SK-N-MC (cell line): ENCODE data around the gene PDZRN4.

ENCODE experiments used
- EZH2 ChIP-seq: fragments of 200-600 bp; sonication (generic); IDR thresholded peaks from one replicate; pipeline ENCODE4 v1.6.1; 2017; ENCODE audit warnings: antibody characterized with exemption
- FOXP2 ChIP-seq: optimal IDR thresholded peaks from 2 replicates; pipeline ENCODE3; 2011; ENCODE audit warnings: mild to moderate bottlenecking, moderate library complexity; ENCODE audit not compliant: insufficient read depth; ENCODE audit errors: extremely low read length, control extremely low read depth
- POLR2AphosphoS5 ChIP-seq: IDR thresholded peaks from 2 replicates; pipeline ENCODE4 v1.6.1; 2012; ENCODE audit warnings: mild to moderate bottlenecking, low read depth, low read length, borderline replicate concordance

DNA sequence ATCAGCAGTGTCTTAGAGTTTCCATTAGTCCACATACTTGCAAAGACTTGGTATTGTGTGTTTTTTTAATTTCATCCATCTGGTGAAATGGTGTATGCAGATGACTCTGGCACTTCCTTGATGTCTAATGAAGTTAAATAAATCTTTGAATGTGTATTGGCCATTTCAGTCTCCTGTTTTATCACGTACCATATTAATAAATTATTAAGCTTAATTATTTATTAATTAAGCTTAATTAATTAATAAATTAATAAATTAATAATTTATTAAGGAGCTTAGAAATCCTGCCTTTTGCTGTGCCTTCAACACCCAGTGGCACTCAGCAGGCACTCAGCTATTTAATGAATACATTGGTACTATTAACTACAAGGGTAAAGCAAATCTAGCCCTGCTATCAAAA lies 18.2 kb downstream of the PDZRN4 start:
- no peak for TF ChIP-seq POLR2AphosphoS5
- no peak for TF ChIP-seq EZH2
- no peak for TF ChIP-seq FOXP2
